HG03457 (cell line): Measurements from ENCODE around the gene GLMN.

Experiments
- ATAC-seq: cut with Tn5 transposase; IDR thresholded peaks from one replicate; pipeline ENCODE4 v1.9.1; 2021; ENCODE audit warnings: moderate number of reproducible peaks; ENCODE audit not compliant: unreplicated experiment

Gene GLMN

DNA sequence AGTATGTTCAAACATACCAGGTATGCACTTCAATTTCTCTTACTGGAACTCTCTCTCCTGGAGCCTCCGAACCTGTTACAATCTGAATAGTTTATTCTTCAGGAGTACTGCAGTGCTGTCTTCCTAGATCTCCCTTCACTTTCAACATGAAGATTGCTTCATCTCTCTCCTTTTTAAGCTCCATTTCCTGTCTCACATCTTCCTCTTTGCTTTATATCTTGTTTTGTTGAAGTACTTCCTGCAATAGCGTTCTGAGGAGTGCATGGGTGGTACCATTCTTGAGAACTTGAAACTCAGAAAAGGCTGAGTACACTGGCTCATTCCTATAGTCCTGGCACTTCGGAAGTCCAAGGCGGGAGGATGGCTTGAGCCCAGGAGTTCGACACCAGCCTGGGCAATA is 96.8 kb downstream of the GLMN start:
- no peak for ATAC-seq
